Activated effector memory CD4-positive, alpha-beta T cell treated with anti-CD3 and anti-CD28 coated beads, Interleukin-2, amount 50 U/mL, for 16 hours (primary cell): ENCODE results near the gene CEP104.

Source experiments
- DNase-seq: peaks from one replicate; pipeline ENCODE4 v3.0.0-alpha.2; 2020

Gene CEP104

GRCh38 chr1:3795453-3796214, 61.4 kb downstream of the CEP104 start:
- DNase-seq: no peak

- no peak for DNase-seq
Observed at GRCh38 chr1:3790952-3791351, 66.1 kb downstream of the CEP104 start.

- DNase-seq: no peak
Observed at GRCh38 chr1:3790500-3790923, 66.5 kb downstream of the CEP104 start.

- DNase-seq: no peak
Observed at GRCh38 chr1:3789421-3790300, 67.3 kb downstream of the CEP104 start.

GRCh38 chr1:3788756-3789420, 68.1 kb downstream of the CEP104 start:
- no peak for DNase-seq

GRCh38 chr1:3787745-3788605, 69.0 kb downstream of the CEP104 start:
- no peak for DNase-seq

- DNase-seq: peak; percentile 82
Observed at GRCh38 chr1:3787349-3787715, 69.7 kb downstream of the CEP104 start.

- DNase-seq: no peak
Observed at GRCh38 chr1:3786468-3787348, 70.3 kb downstream of the CEP104 start.

- no peak for DNase-seq
Observed at GRCh38 chr1:3785456-3786157, 71.4 kb downstream of the CEP104 start.

GRCh38 chr1:3785045-3785444, 72.0 kb downstream of the CEP104 start:
- DNase-seq: no peak

GRCh38 chr1:3783651-3784474, 73.1 kb downstream of the CEP104 start:
- DNase-seq: no peak

- no peak for DNase-seq
Observed at GRCh38 chr1:3780901-3781300, 76.1 kb downstream of the CEP104 start.

GRCh38 chr1:3779912-3780416, 77.0 kb downstream of the CEP104 start:
- DNase-seq: no peak

GRCh38 chr1:3779265-3779911, 77.6 kb downstream of the CEP104 start:
- no peak for DNase-seq

- no peak for DNase-seq
Observed at GRCh38 chr1:3778590-3779264, 78.3 kb downstream of the CEP104 start.

- DNase-seq: no peak
Observed at GRCh38 chr1:3777647-3778589, 79.1 kb downstream of the CEP104 start.

GRCh38 chr1:3777078-3777547, 79.9 kb downstream of the CEP104 start:
- no peak for DNase-seq
